ENCODE results near the gene ST8SIA2. TPM values are rescaled to one million over a fixed set of nuclear protein-coding genes. Genes with fewer than 3 reads are reported as not detected.
"Not testable (repeated sequence)": the region's sequence is repeated elsewhere in the genome, so short reads cannot be mapped to it uniquely, and the experiment has no call there.

The ST8SIA2 gene
- total RNA-seq, 1 donor from 2014 or later: not detected

DNA sequence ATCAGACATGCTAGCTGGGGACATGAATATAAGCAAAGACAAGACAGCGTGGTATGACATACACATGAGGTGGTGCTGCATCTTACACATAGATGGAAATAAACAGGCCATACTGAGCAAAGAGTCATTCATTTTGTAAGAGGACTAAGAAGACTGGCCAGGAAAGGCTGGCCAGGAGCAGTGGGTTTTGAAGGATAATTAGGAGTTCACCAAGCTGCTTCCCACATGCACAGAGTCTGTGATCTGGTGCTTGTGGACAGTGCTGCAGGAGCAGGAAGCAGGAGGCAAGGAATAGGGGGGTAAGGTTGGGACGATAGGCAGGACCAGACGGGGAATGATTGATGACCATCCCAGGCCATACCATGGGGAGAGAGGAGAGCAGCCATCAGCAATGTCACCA is 41.5 kb downstream of the ST8SIA2 start:
- no peak for DNase-seq (ENCODE audit: low spot score)

GRCh38 chr15:92438471-92438870 is 44.8 kb downstream of the ST8SIA2 start:
- no peak for DNase-seq (ENCODE audit: low spot score)

DNA sequence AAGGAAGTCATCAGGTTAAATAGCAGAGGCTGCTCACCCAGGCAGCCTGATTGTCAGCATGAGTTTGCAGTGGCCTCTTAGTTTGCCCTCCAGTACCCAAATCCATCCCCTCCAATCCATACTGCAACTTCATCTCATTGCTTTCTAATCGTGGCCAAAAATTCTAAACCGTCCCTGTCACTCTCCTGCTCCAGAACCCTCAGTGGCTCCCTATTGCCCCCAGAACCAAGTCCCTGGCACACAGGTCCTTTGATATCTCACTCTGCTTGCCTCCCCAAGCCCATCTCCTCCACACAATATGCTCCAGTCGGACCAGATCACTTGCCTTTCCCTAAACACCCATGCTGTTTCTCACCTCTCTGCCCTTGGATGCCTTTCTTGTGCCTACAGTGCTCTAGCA is 49.7 kb downstream of the ST8SIA2 start:
- no peak for DNase-seq (ENCODE audit: low spot score)

GRCh38 chr15:92444631-92445030 is 51.0 kb downstream of the ST8SIA2 start:
- no peak for DNase-seq (ENCODE audit: low spot score)

DNA sequence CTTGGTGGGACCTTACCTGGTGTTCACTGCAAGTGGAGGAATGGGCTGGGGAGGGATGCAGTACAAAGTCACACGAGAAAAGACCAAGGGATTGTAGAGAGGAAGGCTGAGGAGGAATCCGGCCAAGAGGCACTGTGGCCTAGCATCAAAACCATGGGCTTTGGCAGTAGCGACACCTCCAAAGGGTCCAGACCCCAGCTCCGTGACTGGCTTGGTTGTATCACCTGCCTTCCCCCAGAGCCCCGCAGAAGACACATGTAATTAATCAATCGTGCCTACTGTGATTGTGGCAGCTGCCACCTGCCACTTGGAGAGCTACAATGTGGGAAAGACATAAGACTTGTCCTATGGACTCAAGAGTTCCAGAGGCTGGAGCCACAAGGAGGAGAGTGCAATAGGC is 54.7 kb downstream of the ST8SIA2 start:
- no peak for DNase-seq (ENCODE audit: low spot score)

DNA sequence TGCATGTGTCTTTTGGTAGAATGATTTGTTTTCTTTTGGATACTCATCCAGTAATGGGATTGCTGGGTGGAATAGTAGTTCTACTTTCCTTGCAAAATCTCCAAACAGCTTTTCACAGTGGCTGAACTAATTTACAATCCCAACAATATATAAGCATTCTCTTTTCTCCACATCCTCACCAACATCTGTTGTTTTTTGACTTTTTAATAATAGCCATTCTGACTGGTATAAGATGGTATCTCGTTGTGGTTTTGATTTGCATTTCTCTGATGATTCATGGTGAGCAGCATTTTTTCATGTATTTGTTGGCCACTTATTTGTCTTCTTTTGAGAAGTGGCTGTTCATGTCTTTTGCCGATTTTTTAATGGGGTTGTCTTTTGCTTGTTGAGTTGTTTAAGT is 55.8 kb downstream of the ST8SIA2 start:
- no peak for DNase-seq (ENCODE audit: low spot score)

GRCh38 chr15:92451225-92451825 is 57.6 kb downstream of the ST8SIA2 start:
- DNase-seq (ENCODE audit: low spot score): no peak

DNA sequence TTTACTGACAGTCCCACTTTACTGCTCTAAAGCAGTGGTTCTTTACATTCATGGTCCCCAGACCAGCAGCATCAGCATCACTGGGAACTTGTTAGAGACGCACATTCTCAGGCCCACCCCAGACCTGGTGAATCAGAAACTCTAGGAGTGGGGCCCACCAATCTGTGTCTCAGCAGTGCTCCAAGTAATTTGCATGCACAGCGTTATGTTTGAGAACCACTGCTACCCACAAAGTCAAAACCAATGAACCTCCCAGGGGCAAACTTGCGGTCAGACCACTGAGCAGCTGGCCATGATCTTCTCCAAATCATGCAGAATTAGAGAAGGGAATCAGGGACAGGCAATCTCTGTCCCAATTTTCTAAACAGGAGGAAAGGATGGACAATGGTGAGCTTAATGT is 58.5 kb downstream of the ST8SIA2 start:
- DNase-seq (ENCODE audit: low spot score): no peak

GRCh38 chr15:92453607-92454006 is 59.9 kb downstream of the ST8SIA2 start:
- no peak for DNase-seq (ENCODE audit: low spot score)

DNA sequence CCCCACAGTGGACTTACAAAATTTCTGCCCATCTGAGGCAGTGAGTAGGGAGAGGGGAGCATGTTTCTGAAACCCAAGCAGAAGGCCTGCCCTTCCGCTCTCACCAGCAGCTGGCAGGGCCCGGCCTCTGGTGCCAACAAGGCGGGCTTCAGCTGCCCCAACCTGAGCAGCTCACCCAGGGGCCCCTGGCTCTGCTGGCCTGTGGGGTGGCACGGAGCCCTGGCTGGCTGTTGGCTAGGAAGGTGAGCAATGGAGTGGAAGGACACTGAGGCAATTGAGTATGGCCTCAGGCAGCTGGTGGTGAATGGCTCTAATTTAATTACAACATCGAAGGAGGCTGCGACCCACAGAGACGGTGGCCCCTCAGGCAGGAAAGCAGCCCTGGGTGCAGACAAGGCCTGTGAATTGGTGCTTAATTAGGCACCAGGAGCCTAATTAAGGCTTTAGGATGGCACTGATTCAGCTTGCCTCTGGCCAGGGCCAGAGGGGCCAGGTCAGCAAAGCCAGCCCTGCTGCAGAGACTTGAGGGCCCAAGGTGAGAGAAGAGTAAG is 60.9 kb downstream of the ST8SIA2 start:
- DNase-seq (ENCODE audit: low spot score): no peak

DNA sequence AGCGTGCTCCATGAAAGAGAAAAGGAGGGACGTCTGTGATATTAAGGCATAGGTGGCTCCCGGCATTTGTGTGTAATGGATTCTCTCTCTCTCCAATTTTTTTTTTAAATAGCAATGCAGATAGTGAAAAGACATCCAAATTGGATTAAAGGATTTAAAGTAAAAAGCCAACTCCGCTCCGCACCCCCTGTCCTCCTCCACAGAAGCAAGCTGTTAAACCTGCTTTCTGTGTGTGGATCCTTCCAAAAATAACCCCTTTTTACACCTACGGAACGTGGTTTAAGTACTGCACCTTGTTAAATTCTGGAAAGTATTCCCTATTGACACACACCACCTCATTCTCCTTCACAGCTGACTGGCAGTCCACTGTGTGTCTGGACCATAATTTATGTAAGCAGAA is 61.6 kb downstream of the ST8SIA2 start:
- DNase-seq (ENCODE audit: low spot score): no peak

DNA sequence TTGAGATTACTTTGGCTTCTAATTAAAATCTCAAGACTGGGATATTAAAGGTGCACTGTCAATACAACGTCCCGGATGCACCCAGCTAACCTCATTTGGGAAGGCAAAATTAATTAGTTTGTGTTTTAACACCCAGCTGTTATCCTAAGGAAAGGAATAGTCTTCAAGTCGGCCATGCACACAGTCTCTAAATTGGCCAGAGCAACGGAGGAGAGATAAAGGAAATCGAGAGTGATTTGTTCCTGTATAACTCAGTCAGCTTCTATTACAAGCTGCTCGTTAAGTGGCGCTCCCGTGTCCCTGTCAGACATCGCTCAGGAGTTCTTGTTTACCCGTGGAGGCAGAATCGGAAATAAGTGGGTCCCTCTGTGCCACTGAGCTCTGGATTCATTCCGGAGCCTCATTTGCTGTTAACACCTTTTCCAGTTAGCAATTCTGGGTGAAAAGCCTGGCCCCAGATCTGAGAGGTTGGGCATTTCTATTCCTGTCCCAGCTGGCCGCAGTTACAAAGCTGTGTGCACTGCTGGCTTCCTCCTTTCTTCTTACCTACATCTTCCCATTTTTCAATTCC is 63.9 kb downstream of the ST8SIA2 start:
- no peak for DNase-seq (ENCODE audit: low spot score)

- DNase-seq (ENCODE audit: low spot score): no peak
Observed at GRCh38 chr15:92460023-92460422, 66.3 kb downstream of the ST8SIA2 start.

DNA sequence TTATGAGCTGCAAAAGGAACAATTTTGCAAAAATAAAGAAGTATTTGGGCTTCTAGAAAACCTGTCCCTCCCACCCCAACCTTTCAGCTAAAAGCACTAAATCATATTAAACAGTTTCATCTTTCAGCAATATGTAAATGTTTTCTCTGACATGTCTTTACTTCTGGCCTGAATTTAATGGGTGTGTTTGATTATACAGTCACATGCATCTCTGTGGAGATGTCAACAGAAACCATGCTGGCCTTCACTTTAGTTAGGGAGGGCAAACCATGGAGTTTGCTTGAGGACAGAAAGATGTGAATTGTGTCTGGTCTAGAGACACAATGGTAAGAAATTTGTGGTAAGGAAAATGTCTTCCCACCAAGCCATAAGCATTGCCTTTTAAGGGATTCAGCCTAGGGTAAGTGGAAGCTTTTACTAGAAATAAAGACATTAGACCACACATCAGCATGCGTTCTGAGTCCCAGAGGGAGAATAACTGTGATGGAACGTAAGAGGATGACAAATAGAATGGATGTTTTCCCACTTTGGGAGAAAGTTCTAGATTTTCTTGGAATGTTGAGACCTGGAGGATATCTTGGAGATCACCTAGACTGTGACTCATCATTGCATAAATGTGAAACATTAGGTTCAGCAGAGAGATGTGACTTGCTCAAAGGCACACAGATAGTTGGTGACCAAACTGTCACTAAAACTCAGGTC is 68.9 kb downstream of the ST8SIA2 start:
- DNase-seq (ENCODE audit: low spot score): no peak

GRCh38 chr15:92463352-92463751 is 69.7 kb downstream of the ST8SIA2 start:
- no peak for DNase-seq (ENCODE audit: low spot score)

- DNase-seq (ENCODE audit: low spot score): no peak
Observed at GRCh38 chr15:92463826-92464225, 70.1 kb downstream of the ST8SIA2 start.

DNA sequence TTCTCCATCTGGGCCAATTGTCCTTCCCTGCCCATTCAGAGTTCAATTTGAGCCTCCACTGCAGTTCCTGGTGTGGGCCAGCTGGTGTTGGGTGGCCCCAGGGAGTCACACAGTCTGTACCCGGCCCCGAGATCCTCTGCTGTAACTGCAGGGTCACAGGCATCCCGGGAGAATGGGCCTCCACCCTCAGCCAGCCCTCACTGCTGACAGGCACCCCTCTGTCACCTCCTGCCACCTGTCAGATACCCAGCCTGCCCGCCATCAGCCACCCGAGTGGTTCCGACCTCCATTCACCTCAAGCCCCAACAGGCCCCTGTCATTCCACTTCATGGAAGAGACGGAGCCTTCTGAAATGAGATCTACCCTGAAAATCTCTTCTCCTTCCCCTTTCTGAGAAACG is 73.2 kb downstream of the ST8SIA2 start:
- DNase-seq (ENCODE audit: low spot score): no peak

- no peak for DNase-seq (ENCODE audit: low spot score)
Observed at GRCh38 chr15:92467245-92467644, 73.6 kb downstream of the ST8SIA2 start.

DNA sequence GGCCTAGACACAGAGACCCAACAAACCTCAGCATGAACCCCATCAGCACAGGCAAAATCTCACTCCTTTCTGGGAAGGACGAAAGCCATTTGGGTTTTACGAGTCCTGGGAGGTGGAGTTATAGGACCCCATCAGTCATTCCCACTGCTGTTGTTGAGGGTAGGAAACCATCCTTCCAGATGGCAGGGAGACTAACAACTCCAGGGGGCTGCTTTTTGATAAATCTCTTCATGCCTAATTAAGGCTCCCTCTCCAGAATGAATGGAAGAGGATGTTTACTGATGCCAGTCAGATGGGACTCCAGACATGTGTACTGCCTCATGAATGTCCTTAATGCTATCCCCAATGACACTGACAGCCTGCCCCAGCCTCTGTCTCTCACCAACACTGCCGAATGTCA is 75.3 kb downstream of the ST8SIA2 start:
- DNase-seq (ENCODE audit: low spot score): no peak

GRCh38 chr15:92471288-92471687 is 77.6 kb downstream of the ST8SIA2 start:
- no peak for DNase-seq (ENCODE audit: low spot score)

GRCh38 chr15:92473756-92474155 is 80.1 kb downstream of the ST8SIA2 start:
- no peak for DNase-seq (ENCODE audit: low spot score)

DNA sequence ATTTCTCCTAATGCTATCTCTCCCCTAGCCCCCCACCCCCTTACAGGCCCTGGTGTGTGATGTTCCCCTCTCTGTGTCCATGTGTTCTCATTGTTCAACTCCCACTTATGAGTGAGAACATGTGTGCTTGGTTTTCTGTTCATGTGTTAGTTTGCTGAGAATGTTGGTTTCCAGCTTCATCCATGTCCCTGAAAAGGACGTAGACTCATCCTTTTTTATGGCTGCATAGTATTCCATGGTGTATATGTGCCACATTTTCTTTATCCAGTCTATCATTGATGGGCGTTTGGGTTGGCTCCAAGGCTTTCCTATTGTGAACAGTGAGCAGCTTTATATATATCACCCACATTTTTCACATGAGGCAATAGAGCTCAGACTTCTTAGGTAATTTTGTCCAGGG is 86.0 kb downstream of the ST8SIA2 start:
- DNase-seq (ENCODE audit: low spot score): not testable (repeated sequence)

DNA sequence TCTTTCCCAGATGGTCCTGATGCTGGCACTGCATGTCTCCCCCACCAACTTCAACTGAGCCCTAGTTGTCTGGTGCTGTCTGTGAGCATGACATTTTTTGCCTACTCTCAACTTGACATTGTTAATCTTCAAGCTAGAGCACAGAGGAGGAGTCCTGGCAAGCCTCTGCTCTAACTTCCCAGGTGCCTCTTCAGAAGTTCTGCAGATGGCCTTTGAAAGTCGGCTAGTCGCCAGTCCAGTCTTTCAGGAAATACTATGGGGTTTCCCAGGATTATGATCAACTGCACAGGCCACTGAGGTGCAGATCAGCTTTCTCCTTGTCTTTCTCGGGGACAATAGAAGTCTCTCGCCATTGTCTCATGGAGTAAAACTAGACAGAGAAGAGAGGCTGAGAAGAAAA is 86.7 kb downstream of the ST8SIA2 start:
- no peak for DNase-seq (ENCODE audit: low spot score)

All from ureter (tissue), 1 donor.